Natural killer cell (primary cell): ENCODE results near the gene VOPP1. TPM values are rescaled to one million over a fixed set of nuclear protein-coding genes. Genes with fewer than 3 reads are reported as not detected.
A peak's percentile ranks its signal among the peaks of the same experiment; 100 is the strongest.

ENCODE experiments used
- ATAC-seq, 3 donors: fragments of 150-1000 bp in 2 of 3; fragments of 200-7000 bp in 1 of 3; cut with Tn5 transposase; 1 replicate in 1 of 3; 2 replicates in 2 of 3; pipeline ENCODE4 v1.10.0; 2021; ENCODE audit warnings: mild to moderate bottlenecking in 2 of 3, moderate library complexity in 2 of 3
- DNase-seq, 2 donors: peaks; one replicate each; pipeline versions ENCODE4 v3.0.0 to v3.0.0-alpha.2; 2013 to 2021; ENCODE audit warnings: mixed read lengths in 1 of 2
- H3K27ac ChIP-seq: one replicate; pipeline ENCODE4 v1.5.1; 2013; ENCODE audit warnings: mild to moderate bottlenecking, low read length
- H3K27me3 ChIP-seq: one replicate; pipeline ENCODE4 v1.6.1; 2013; ENCODE audit warnings: low read length; ENCODE audit not compliant: control insufficient read depth, insufficient read depth
- H3K36me3 ChIP-seq: one replicate; pipeline ENCODE4 v1.6.1; 2013; ENCODE audit warnings: low read length; ENCODE audit not compliant: control insufficient read depth, insufficient read depth
- H3K4me1 ChIP-seq: one replicate; pipeline ENCODE4 v1.6.1; 2013; ENCODE audit warnings: low read length; ENCODE audit not compliant: control insufficient read depth, insufficient read depth
- H3K4me3 ChIP-seq: one replicate; pipeline ENCODE4 v1.5.1; 2013; ENCODE audit warnings: low read length
- H3K9me3 ChIP-seq: one replicate; pipeline ENCODE4 v1.6.1; 2013; ENCODE audit warnings: low read length; ENCODE audit not compliant: control insufficient read depth, insufficient read depth
- H3K27ac Mint-ChIP-seq, 2 donors: one replicate each; pipeline ENCODE4 v1.8.0; 2022; ENCODE audit warnings: mild to moderate bottlenecking in 2 of 2, mixed read lengths in 2 of 2, moderate library complexity in 1 of 2
- H3K27me3 Mint-ChIP-seq, 2 donors: one replicate each; pipeline ENCODE4 v1.8.0; 2022; ENCODE audit warnings: low read depth in 2 of 2, mixed read lengths in 2 of 2
- H3K36me3 Mint-ChIP-seq: one replicate; pipeline ENCODE4 v1.8.0; 2022; ENCODE audit warnings: mixed read lengths
- H3K4me1 Mint-ChIP-seq, 2 donors: one replicate each; pipeline ENCODE4 v1.8.0; 2022; ENCODE audit warnings: mixed read lengths in 2 of 2
- H3K4me3 Mint-ChIP-seq: one replicate; pipeline ENCODE4 v1.8.0; 2022; ENCODE audit warnings: mild to moderate bottlenecking, moderate library complexity, mixed read lengths
- H3K9me3 Mint-ChIP-seq, 2 donors: one replicate each; pipeline ENCODE4 v1.8.0; 2022; ENCODE audit warnings: mixed read lengths in 2 of 2
- CTCF ChIP-seq: fragments of 200-600 bp; IDR thresholded peaks from one replicate; pipeline ENCODE4 v1.8.0; 2022; ENCODE audit warnings: antibody characterized with exemption
- WGBS: methylation state at CpG from one replicate; pipeline ENCODE4 v1.1.7; 2013; ENCODE audit warnings: missing lambda C conversion rate; ENCODE audit not compliant: insufficient coverage; 5-methylcytosine and 5-hydroxymethylcytosine counted together
- intact Hi-C: fragments of 100-400 bp; cut with micrococcal nuclease; formaldehyde crosslinking; loops from one replicate; pipeline ENCODE4 v1.14.2; 2022
- total RNA-seq, 4 donors: library from RNA; stranded (reverse); fragments of 120-200 nt in 1 of 4; gene quantifications; one replicate each; pipeline versions ENCODE4 v1.2.3 to v1.2.4, GENCODE V29; 2013 to 2022

The VOPP1 gene
- total RNA-seq, 3 donors from 2014 or later (not counting 1 experiment from before 2014, with no cell fraction given): 79.3 to 115 (median 110) TPM

GRCh38 chr7:55521512-55521911 is 50.8 kb downstream of the VOPP1 start:
- Histone ChIP-seq H3K9me3 (no peaks in the 10 kb centered on the region), H3K27ac (no peak overlapping the region), H3K27me3 (no peaks in the 10 kb centered on the region), H3K4me1 (peaks cover 19% of the 10 kb centered on the region), H3K4me3 (no peak overlapping the region), H3K36me3 (peaks cover 26% of the 10 kb centered on the region)
- 96% methylated on average over 9 of the region's 9 CpGs for WGBS
- Mint-ChIP-seq H3K27me3 (no peaks in the 10 kb centered on the region), H3K9me3 (no peaks in the 10 kb centered on the region), H3K4me3 (no peak overlapping the region), H3K4me1 (peaks cover 56 to 72% of the 10 kb centered on the region in 2 donors), H3K27ac (peak overlapping the region in 1 of 2 donors; percentile 41), H3K36me3 (peaks cover 11% of the 10 kb centered on the region)
- intact Hi-C loops: no loop called here
- ATAC-seq (no peak), DNase-seq (no peak)
- no peak for TF ChIP-seq CTCF

GRCh38 chr7:55520426-55521140 is 51.7 kb downstream of the VOPP1 start:
- no peaks in the 10 kb centered on the region for H3K27me3 Mint-ChIP-seq
- WGBS: 88% methylated on average over 11 of the region's 13 CpGs
- H3K27ac Mint-ChIP-seq: peak overlapping the region; percentile 41 to 67
- no peaks in the 10 kb centered on the region for H3K9me3 Mint-ChIP-seq
- Histone ChIP-seq H3K27ac (no peak overlapping the region), H3K4me3 (no peak overlapping the region), H3K4me1 (peaks cover 24% of the 10 kb centered on the region), H3K36me3 (peaks cover 35% of the 10 kb centered on the region), H3K9me3 (no peaks in the 10 kb centered on the region), H3K27me3 (no peaks in the 10 kb centered on the region)
- ATAC-seq: no peak
- peaks cover 58 to 72% of the 10 kb centered on the region in 2 donors for H3K4me1 Mint-ChIP-seq
- intact Hi-C loops: no loop called here
- peaks cover 11% of the 10 kb centered on the region for H3K36me3 Mint-ChIP-seq
- no peak overlapping the region for H3K4me3 Mint-ChIP-seq
- TF ChIP-seq CTCF: no peak
- DNase-seq: no peak

- peaks cover 41% of the 10 kb centered on the region for H3K36me3 ChIP-seq
- Mint-ChIP-seq H3K27ac (peak overlapping the region in 1 of 2 donors; percentile 5), H3K4me1 (peaks cover 48 to 67% of the 10 kb centered on the region in 2 donors), H3K27me3 (no peaks in the 10 kb centered on the region), H3K9me3 (no peaks in the 10 kb centered on the region), H3K36me3 (peaks cover 11% of the 10 kb centered on the region), H3K4me3 (no peak overlapping the region)
- H3K4me3 ChIP-seq: no peak overlapping the region
- H3K4me1 ChIP-seq: peaks cover 23% of the 10 kb centered on the region
- DNase-seq (no peak), ATAC-seq (no peak)
- H3K9me3 ChIP-seq: no peaks in the 10 kb centered on the region
- no peak overlapping the region for H3K27ac ChIP-seq
- H3K27me3 ChIP-seq: no peaks in the 10 kb centered on the region
- WGBS: 94% methylated on average over 8 of the region's 8 CpGs
- TF ChIP-seq CTCF: no peak
- intact Hi-C loops: no loop called here
Measured at GRCh38 chr7:55518836-55519235, 53.5 kb downstream of the VOPP1 start.
